Suprapubic skin (tissue), 4 donors: ENCODE measurements around the gene ALPG.

Experiments
- CTCF ChIP-seq, 2 donors: fragments of 200-600 bp in 1 of 2; fragments of 450-650 bp in 1 of 2; sonication (generic) in 1 of 2; IDR thresholded peaks; one replicate each; pipeline ENCODE4 v1.5.1; 2016 to 2019; ENCODE audit warnings: antibody characterized with exemption in 2 of 2, mild to moderate bottlenecking in 1 of 2, moderate library complexity in 1 of 2
- EP300 ChIP-seq: sonication (generic); formaldehyde crosslinking; IDR thresholded peaks from one replicate; pipeline ENCODE4 v1.6.1; 2017; ENCODE audit warnings: antibody characterized with exemption
- POLR2AphosphoS5 ChIP-seq, 3 donors: sonication (generic); formaldehyde crosslinking; IDR thresholded peaks; one replicate each; pipeline ENCODE4 v1.6.1; 2017; ENCODE audit warnings: antibody characterized with exemption in 3 of 3

GRCh38 chr2:232377841-232378734 lies 28.6 kb upstream of the ALPG start:
- TF ChIP-seq POLR2AphosphoS5 (IDR thresholded peaks at IDR 0.05) (no peak), EP300 (no peak), CTCF (IDR thresholded peaks at IDR 0.05) (no peak)
